Measurements from ENCODE around the gene COL2A1.

DNA sequence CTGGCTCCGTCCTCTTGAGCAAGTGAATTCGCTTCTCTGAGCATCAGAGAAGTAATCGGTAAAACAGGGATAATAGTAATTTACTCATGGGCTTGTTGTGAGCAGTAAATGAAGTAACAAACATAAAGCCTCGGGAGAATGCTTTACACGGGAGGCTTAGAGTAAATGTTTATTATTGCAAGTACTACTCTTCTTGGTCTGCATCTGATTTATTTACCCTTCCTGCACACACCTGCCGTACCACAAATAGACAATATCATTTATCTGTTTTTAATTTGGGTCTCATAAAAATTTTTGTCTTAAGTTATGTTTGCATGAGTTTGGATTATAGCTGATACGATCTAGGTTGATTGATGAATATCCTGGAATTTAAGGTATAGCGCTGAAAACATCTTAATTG is 7.8 kb upstream of the COL2A1 start:
- TF ChIP-seq, protein P1, sequence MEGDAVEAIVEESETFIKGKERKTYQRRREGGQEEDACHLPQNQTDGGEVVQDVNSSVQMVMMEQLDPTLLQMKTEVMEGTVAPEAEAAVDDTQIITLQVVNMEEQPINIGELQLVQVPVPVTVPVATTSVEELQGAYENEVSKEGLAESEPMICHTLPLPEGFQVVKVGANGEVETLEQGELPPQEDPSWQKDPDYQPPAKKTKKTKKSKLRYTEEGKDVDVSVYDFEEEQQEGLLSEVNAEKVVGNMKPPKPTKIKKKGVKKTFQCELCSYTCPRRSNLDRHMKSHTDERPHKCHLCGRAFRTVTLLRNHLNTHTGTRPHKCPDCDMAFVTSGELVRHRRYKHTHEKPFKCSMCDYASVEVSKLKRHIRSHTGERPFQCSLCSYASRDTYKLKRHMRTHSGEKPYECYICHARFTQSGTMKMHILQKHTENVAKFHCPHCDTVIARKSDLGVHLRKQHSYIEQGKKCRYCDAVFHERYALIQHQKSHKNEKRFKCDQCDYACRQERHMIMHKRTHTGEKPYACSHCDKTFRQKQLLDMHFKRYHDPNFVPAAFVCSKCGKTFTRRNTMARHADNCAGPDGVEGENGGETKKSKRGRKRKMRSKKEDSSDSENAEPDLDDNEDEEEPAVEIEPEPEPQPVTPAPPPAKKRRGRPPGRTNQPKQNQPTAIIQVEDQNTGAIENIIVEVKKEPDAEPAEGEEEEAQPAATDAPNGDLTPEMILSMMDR (IDR thresholded peaks at IDR 0.05), result no peak
- no peak for TF ChIP-seq POLR2A (IDR thresholded peaks at IDR 0.05)
